ENCODE data around the gene DCAF4L1.

DCAF4L1 gene

GRCh38 chr4:42018451-42018850 lies 36.9 kb downstream of the DCAF4L1 start:
- TF ChIP-seq CTCF (IDR thresholded peaks at IDR 0.05; ENCODE audit: extremely low read depth, insufficient read depth, missing control alignments), result no peak
- no peak for DNase-seq (ENCODE audit: low spot score)
- in situ Hi-C loops (cut with MboI; ENCODE audit: low pct_unique_long_range_greater_than_20kb, low sequenced_read_pairs, unreplicated experiment), result no loop called here
